Erythroblast (primary cell): ENCODE data around the gene OTOGL.

Experiments used
- GATA1 ChIP-seq: IDR thresholded peaks from 2 replicates; pipeline ENCODE4 v1.6.1; 2011; ENCODE audit warnings: low read depth, mild to moderate bottlenecking, control low read depth, low read length, moderate library complexity
- POLR2A ChIP-seq: IDR thresholded peaks from 2 replicates; pipeline ENCODE4 v1.6.1; 2011; ENCODE audit warnings: mild to moderate bottlenecking, low read length

DNA sequence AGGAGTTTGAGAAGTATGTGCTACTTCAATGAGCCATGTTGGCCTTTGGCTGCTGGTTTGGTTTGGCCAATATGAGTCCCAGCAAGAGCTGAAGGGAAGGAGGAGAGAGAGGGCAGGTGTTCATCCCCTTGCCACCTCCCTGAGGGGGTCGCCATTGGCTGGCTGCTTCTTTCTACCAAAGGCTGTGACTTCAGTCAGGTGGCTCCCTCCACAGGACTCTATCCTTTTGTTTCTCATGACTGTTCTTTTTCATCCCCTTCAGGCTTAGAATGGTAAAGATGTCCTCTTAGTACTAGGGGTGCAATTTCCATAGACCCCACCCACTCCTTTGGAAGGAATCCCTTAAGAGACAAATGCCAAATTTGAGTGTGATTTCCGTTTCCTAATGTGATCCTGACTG lies 31.2 kb upstream of the OTOGL start:
- TF ChIP-seq POLR2A (no peak), GATA1 (no peak)
